ENCODE data around the gene PSMB11. TPM values are rescaled to one million over a fixed set of nuclear protein-coding genes. Genes with fewer than 3 reads are reported as not detected.
"Not testable (repeated sequence)": the region's sequence is repeated elsewhere in the genome, so short reads cannot be mapped to it uniquely, and the experiment has no call there.

The PSMB11 gene
- total RNA-seq, 6 donors from 2014 or later: not detected

- WGBS, 2 donors: 78 to 85% methylated on average over 6 of the region's 6 CpGs
- no peaks in the 10 kb centered on the region for H3K36me3 ChIP-seq
- no peak overlapping the region for H3K27ac ChIP-seq
- ATAC-seq (ENCODE audit: low FRiP score in 2 of 2) (no peak), DNase-seq (no peak)
- H3K4me3 ChIP-seq: no peak overlapping the region
- H3K27me3 ChIP-seq: no peaks in the 10 kb centered on the region
- H3K9me3 ChIP-seq: no peaks in the 10 kb centered on the region
- peaks cover 0 to 16% (median 4%) of the 10 kb centered on the region in 4 donors for H3K4me1 ChIP-seq
- TF ChIP-seq POLR2A (IDR thresholded peaks at IDR 0.05) (no peak), EP300 (IDR thresholded peaks at IDR 0.05) (no peak)
These were observed 28.8 kb upstream of the PSMB11 start for GRCh38 chr14:23013054-23013748.

GRCh38 chr14:23013749-23014054 lies 28.3 kb upstream of the PSMB11 start:
- H3K9me3 ChIP-seq; DNase-seq; H3K4me3 ChIP-seq; H3K36me3 ChIP-seq; ATAC-seq (ENCODE audit: low FRiP score in 2 of 2); H3K27me3 ChIP-seq; H3K27ac ChIP-seq: not testable (repeated sequence)
- peaks cover 0 to 15% (median 2%) of the 10 kb centered on the region in 4 donors for H3K4me1 ChIP-seq
- 92 to 98% methylated on average over 5 of the region's 5 CpGs for WGBS, 2 donors

GRCh38 chr14:23015618-23016017 lies 26.4 kb upstream of the PSMB11 start:
- no peak overlapping the region for H3K4me3 ChIP-seq
- ATAC-seq (ENCODE audit: low FRiP score in 2 of 2) (no peak), DNase-seq (no peak)
- no peak for TF ChIP-seq POLR2A (IDR thresholded peaks at IDR 0.05)
- TF ChIP-seq CTCF (IDR thresholded peaks at IDR 0.05): no peak
- 81 to 88% methylated on average over 4 of the region's 4 CpGs for WGBS, 2 donors
- H3K27ac ChIP-seq: no peak overlapping the region
- H3K27me3 ChIP-seq: no peaks in the 10 kb centered on the region
- peaks cover 0 to 1% (median 0%) of the 10 kb centered on the region in 4 donors for H3K4me1 ChIP-seq
- no peaks in the 10 kb centered on the region for H3K9me3 ChIP-seq
- H3K36me3 ChIP-seq: no peaks in the 10 kb centered on the region

- DNase-seq: no peak
- no peaks in the 10 kb centered on the region for H3K4me1 ChIP-seq
- WGBS, 2 donors: 90 to 91% methylated on average over 5 of the region's 5 CpGs
- no peaks in the 10 kb centered on the region for H3K36me3 ChIP-seq
- H3K4me3 ChIP-seq: no peak overlapping the region
- H3K27ac ChIP-seq: no peak overlapping the region
- no peak for TF ChIP-seq EP300 (IDR thresholded peaks at IDR 0.05)
- TF ChIP-seq CTCF (IDR thresholded peaks at IDR 0.05): no peak
- no peak for TF ChIP-seq POLR2A (IDR thresholded peaks at IDR 0.05)
- TF ChIP-seq POLR2AphosphoS5 (IDR thresholded peaks at IDR 0.05): no peak
- H3K9me3 ChIP-seq: no peaks in the 10 kb centered on the region
- no peak for ATAC-seq (ENCODE audit: low FRiP score in 2 of 2)
- no peaks in the 10 kb centered on the region for H3K27me3 ChIP-seq
These were observed 24.9 kb upstream of the PSMB11 start for GRCh38 chr14:23017091-23017490.

- H3K27ac ChIP-seq: no peak overlapping the region
- H3K36me3 ChIP-seq: no peaks in the 10 kb centered on the region
- H3K27me3 ChIP-seq: no peaks in the 10 kb centered on the region
- no peaks in the 10 kb centered on the region for H3K4me1 ChIP-seq
- DNase-seq: no peak
- TF ChIP-seq EP300 (IDR thresholded peaks at IDR 0.05) (no peak), CTCF (IDR thresholded peaks at IDR 0.05) (no peak), POLR2AphosphoS5 (IDR thresholded peaks at IDR 0.05) (no peak), POLR2A (IDR thresholded peaks at IDR 0.05) (no peak)
- H3K4me3 ChIP-seq: no peak overlapping the region
- no peaks in the 10 kb centered on the region for H3K9me3 ChIP-seq
- no peak for ATAC-seq (ENCODE audit: low FRiP score in 2 of 2)
These were observed 23.9 kb upstream of the PSMB11 start for GRCh38 chr14:23018107-23018506.
